Activated CD4-positive, alpha-beta T cell treated with anti-CD3 and anti-CD28 coated beads, Interleukin-2, Interleukin-4, amounts not matched to agents 100 ng/mL and 50 ng/mL, durations not matched to agents 16 hours and 8 hours (primary cell): Measurements from ENCODE around the gene NUP160.
"Not testable (repeated sequence)": the region's sequence is repeated elsewhere in the genome, so short reads cannot be mapped to it uniquely, and the experiment has no call there.

Experiments used
- DNase-seq: peaks from one replicate; pipeline ENCODE4 v3.0.0-alpha.2; 2020; ENCODE audit warnings: low spot score

The NUP160 gene

DNA sequence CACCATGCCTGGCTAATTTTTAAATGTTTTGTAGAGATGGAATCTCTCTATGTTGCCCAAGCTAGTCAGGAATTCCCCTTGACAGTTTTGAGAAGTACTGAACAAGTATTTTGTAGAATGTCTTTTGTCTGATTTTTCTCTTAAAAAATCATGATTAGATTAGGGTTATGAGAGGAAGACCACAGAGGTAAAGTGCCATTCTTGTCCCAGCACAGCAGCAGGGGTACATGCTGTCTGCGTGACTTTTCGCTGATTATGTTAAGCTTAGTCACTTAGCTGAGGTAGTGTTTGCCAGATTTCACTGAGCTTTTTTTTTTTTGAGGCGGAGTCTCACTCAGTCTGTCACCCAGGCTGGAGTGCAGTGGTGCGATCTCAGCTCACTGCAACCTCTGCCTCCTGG is 13.6 kb upstream of the NUP160 start:
- DNase-seq = no peak

GRCh38 chr11:47860536-47860935 is 12.4 kb upstream of the NUP160 start:
- no peak for DNase-seq

DNA sequence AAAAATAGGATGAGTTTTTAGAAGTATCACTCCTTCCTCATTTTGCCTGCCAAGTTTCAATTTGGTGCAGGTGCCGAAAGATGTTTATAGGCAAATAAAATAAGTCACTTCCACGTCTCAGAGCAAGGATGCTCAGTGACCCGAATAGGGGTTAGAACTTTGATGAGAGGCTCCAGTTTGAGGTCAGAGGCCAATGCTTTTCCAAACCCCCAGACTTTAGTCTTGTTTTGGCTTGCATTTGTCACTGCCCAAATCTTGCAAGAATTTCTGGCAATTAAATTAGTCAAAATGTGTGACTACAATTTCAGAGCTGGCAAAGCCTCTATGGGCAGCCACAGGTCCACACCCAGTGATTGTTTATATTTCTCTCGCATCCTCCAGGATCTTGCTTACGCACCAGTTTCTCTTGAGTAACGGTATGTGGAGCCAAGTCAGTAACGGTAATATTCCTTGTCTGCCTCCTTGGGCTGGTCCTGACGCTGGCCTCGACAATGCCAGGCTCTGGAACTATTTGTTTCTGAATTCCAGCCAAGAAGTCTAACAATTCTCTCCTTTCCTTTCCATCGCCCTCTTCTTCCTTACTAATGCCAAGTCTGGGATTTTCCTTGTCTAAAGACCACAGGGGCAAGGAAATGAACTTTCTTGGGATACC is 9.9 kb upstream of the NUP160 start:
- DNase-seq = no peak

DNA sequence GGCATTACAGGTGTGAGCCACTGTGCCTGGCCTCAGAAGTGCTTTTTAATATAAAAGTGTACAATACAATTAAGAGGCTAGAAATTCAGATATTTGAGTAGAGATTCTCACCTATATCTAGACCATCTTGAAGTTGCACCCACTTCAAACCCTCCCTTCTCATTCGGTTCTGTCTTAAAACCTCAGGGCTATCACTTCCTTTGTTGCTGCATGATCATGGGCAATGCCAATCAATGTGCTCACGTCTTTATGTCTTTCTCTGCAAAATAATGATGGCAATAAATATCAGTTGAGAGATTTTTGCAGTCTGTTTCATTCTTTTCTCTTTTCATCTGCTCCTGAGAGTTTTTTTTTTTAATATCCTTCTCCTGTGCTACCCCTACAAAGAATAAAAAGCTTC is 9.3 kb upstream of the NUP160 start:
- no peak for DNase-seq

- DNase-seq = no peak
These were observed 8.0 kb upstream of the NUP160 start for GRCh38 chr11:47856186-47856585.

- DNase-seq = no peak
These were observed 6.5 kb upstream of the NUP160 start for GRCh38 chr11:47854667-47855066.

DNA sequence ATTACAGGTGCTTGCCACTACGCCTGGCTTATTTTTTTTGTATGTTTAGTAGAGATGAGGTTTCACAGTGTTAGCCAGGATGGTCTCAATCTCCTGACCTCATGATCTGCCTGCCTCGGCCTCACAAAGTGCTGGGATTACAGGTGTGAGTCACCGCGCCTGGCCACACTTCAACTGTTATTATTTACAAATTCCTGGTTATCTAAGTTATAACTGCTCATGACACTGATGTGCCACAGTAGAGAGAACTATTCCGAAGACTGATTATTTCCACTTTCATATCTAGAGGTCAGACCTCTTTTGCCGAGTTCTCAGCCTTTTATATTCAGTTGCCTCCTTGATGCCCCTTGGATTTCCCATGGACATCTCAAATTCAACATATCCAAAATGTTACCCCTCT is 3.9 kb upstream of the NUP160 start:
- no peak for DNase-seq

DNA sequence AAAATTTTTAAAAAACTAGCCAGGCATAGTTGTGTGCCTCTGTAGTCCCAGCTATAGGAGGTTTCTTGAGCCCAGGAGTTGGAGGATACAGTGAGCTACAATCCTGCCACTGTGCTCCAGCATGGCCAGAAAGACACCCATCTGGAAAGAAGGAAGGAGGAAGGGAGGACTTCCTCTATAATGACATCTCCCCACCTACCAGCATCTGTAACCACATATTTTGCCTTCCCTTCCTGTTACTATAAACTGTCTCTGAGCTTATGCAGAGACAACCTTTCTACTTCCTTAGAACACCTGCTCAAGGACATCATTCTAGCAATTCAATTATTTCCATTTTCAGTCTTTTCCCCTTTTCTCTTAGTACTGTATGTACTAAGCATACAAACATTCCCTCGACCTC is 2.2 kb upstream of the NUP160 start:
- no peak for DNase-seq

DNA sequence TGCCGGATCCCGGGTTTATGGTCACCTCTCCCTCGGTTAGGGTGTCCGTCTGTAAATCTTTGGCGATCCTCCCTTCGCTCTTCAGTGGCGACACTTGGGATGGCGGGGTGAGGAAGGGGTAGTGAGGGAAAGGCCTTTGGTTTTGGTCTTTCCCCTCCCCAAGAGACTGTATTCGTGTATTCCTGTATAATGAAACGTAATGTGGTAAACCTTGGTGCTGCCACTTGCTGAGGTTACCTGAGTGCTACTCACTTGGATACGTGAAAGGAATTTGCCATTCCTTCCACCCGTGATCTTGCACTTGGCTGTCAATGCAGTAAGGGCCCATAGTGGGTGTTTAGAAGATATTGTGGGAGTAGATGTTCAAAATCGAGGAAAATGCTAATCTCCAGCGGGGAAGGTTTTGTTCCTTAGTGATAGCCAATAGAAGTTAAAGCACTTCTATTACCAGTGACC is 578 bp upstream of the NUP160 start:
- no peak for DNase-seq

DNA sequence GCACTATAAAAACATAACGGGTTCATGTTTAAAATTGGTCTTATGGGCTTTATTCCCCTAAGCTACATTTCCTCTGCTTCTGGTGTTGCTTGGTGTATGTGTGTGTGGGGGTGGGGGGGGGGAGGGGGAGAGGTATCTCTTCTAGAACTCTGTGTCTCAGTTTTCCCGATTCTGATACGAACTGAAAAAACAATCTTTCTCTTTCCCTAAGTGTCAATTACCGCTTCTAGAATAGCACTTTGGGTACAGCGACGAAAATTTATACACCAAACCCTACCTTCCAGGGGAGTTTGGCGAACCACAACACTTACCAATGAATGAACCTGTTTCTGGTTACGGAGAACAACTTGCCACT is 636 bp downstream of the NUP160 start:
- no peak for DNase-seq

DNA sequence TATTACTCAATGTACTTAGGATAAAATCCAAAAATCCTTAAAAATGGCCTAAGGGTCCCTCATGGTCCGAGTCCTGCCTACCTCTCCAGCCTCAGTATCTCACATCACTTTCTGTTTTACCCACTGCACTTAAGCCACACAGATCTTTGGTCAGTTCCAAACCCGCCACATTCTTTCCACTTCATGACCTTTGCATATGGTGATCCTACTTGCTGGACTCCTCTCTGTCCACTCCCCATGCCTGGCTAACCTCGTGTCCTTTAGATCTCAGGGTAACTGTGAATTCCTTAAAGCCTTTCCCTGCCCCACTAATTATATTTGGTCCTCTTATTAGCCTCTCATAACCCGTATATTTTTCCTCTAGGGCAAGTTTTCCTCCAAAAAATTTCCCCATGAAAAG is 1.2 kb downstream of the NUP160 start:
- no peak for DNase-seq

- no peak for DNase-seq
These were observed 4.6 kb downstream of the NUP160 start for GRCh38 chr11:47843361-47844055.

DNA sequence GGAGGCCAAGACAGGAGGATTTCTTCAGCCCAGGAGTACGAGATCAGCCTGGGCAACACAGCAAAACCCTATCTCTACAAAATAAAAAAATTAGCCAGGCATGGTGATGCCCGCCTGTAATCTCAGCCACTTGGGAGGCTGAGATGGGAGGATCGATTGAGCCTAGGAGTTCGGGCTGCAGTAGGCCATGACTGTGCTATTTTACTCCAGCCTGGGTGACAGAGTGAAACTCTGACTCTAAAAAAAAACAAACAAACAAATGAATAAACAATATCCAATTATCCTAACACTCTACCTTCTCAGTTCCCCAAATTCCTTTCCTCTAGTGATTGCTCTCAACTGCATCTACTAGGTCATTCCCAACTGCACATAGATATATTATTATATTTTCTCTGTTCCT is 5.4 kb downstream of the NUP160 start:
- no peak for DNase-seq

- no peak for DNase-seq
These were observed 10.2 kb downstream of the NUP160 start for GRCh38 chr11:47837929-47838328.

DNA sequence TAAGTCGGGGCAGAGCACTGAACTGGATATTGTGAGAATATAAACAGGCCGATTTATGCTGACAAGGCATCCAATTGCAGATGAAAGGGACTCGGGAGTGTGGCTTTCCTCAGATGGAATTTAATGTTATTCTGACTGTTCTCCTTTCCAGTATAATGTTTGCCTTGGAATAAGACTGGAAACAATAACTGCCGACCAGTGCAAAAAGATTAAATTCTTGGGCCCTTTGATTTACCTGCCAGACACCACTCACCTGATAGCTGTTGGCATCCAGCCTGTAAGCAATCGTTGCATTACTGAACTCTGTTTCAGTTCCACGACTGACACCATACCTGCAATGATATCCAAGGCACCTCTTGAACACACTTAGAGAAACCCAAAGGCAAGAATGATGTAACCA is 10.9 kb downstream of the NUP160 start:
- no peak for DNase-seq

DNA sequence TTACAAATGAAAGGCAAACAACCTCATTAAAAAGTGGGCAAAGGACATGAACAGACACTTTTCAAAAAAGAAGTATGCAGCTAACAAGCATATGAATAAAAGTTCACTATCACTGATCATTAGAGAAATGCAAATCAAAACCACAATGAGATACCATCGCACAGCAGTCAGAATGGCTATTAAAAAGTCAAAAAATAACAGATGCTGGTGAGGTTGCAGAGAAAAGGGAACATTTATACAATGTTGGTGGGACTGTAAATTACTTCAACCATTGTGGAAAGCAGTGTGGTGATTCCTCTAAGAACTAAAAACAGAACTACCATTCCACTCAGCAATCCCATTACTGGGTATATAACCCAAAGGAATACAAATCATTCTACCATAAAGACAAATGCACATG is 18.1 kb downstream of the NUP160 start:
- DNase-seq = not testable (repeated sequence)

- DNase-seq = no peak
These were observed 19.9 kb downstream of the NUP160 start for GRCh38 chr11:47828284-47828683.

DNA sequence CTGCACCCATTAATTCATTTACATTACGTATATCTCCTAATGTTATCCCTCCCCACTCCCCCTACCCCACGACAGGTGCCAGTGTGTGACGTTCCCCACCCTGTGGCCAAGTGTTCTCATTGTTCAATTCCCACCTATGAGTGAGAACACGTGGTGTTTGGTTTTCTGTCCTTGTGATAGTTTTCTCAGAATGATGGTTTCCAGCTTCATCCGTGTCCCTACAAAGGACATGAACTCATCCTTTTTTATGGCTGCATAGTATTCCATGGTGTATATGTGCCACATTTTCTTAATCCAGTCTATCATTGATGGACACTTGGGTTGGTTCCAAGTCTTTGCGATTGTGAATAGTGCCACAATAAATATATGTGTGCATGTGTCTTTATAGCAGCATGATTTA is 25.5 kb downstream of the NUP160 start:
- DNase-seq = not testable (repeated sequence)

GRCh38 chr11:47819743-47820142 is 28.4 kb downstream of the NUP160 start:
- DNase-seq = no peak

- no peak for DNase-seq
These were observed 47.4 kb downstream of the NUP160 start for GRCh38 chr11:47800759-47801158.

GRCh38 chr11:47797633-47798032 is 50.5 kb downstream of the NUP160 start:
- DNase-seq = peak; percentile 80

DNA sequence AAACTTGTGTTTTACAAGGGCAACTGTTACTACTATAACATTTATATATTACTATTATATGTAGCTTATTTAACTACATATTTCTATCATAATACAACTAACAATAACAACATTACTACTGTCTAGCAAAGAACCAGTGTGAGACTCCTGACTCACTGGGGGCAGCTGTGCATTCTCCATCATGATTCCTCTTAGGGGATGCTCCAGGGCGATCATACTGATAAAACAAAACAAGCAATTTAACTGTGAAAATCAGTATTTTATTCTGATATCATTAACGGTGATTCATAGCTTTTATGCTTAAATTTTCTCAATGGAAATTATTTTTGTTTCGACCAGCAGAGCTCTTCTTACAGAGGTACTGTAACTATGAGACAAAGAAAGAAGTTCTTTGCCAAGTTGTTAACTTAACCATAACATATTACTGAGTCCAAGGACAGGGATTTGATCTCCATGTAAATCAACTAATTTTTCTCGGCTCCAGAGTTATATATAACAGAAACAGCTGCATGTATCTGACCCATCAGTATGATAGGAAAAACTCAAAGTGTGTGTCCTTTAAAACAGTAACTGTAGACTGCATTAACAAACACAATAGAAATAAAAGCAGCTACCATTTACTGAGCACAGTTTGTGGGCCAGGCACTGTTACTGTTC is 56.2 kb downstream of the NUP160 start:
- DNase-seq = no peak

DNA sequence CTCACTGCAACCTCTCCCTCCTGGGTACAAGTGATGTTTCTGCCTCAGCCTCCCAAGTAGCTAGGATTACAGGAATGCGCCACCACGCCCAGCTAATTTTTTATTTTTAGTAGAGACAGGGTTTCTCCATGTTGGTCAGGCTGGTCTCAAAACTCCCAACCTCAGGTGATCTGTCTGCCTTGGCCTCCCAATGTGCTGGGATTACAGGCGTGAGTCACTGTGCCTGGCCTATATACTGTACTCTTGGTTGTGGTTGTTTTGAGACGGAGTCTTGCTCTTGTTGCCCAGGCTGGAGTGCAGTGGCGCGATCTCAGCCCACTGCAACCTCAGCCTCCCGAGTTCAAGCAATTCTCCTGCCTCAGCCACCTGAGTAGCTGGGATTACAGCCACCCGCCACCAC is 58.1 kb downstream of the NUP160 start:
- DNase-seq = not testable (repeated sequence)

- DNase-seq = no peak
These were observed 60.0 kb downstream of the NUP160 start for GRCh38 chr11:47788181-47788580.
